Spleen (tissue), 7 donors: ENCODE measurements around the gene FXYD2.
"Not testable (repeated sequence)": the region's sequence is repeated elsewhere in the genome, so short reads cannot be mapped to it uniquely, and the experiment has no call there.

Experiments used
- POLR2A ChIP-seq, 3 donors: fragments of 450-650 bp; IDR thresholded peaks; one replicate each; pipeline ENCODE4 v1.5.1; 2017; ENCODE audit warnings: antibody characterized with exemption in 3 of 3, mild to moderate bottlenecking in 1 of 3
- POLR2AphosphoS5 ChIP-seq, 3 donors: sonication (generic); formaldehyde crosslinking; IDR thresholded peaks; one replicate each; pipeline ENCODE4 v1.5.1; 2017; ENCODE audit warnings: antibody characterized with exemption in 3 of 3
- TF ChIP-seq, protein P1 (sequence below), 11 experiments: fragments of 200-600 bp in 7 of 11; fragments of 450-650 bp in 4 of 11; sonication (generic) in 4 of 11; IDR thresholded peaks in 8 of 11; conservative IDR thresholded peaks in 3 of 11; 1 replicate in 7 of 11; 2 replicates in 4 of 11; pipeline versions ENCODE4 v1.4.0 to v1.8.0; 2016 to 2021; ENCODE audit warnings: antibody characterized with exemption in 11 of 11, inconsistent platforms in 4 of 11, mild to moderate bottlenecking in 1 of 11
- donor health status: DM: no; HTN: no; CAD: no; lungs with moderate emphysema.
- donor health status: DM: no; HTN: no; CAD: no.
- donor health status: DM: no; HTN: no; CAD: no.

- TF ChIP-seq, protein P1, sequence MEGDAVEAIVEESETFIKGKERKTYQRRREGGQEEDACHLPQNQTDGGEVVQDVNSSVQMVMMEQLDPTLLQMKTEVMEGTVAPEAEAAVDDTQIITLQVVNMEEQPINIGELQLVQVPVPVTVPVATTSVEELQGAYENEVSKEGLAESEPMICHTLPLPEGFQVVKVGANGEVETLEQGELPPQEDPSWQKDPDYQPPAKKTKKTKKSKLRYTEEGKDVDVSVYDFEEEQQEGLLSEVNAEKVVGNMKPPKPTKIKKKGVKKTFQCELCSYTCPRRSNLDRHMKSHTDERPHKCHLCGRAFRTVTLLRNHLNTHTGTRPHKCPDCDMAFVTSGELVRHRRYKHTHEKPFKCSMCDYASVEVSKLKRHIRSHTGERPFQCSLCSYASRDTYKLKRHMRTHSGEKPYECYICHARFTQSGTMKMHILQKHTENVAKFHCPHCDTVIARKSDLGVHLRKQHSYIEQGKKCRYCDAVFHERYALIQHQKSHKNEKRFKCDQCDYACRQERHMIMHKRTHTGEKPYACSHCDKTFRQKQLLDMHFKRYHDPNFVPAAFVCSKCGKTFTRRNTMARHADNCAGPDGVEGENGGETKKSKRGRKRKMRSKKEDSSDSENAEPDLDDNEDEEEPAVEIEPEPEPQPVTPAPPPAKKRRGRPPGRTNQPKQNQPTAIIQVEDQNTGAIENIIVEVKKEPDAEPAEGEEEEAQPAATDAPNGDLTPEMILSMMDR (IDR thresholded peaks at IDR 0.05 in 8 of 11, conservative IDR thresholded peaks at IDR 0.05 in 3 of 11): not testable (repeated sequence)
- TF ChIP-seq POLR2AphosphoS5, POLR2A (IDR thresholded peaks at IDR 0.05): not testable (repeated sequence)
Measured at GRCh38 chr11:117810056-117810451, 14.5 kb downstream of the FXYD2 start.
